Endothelial cell (in vitro differentiated cells): ENCODE measurements around the gene NEO1. TPM values are rescaled to one million over a fixed set of nuclear protein-coding genes. Genes with fewer than 3 reads are reported as not detected.

Source experiments
- DNase-seq: peaks from one replicate; pipeline ENCODE4 v3.0.0; 2021; ENCODE audit warnings: low spot score
- H3K27ac Mint-ChIP-seq: one replicate; pipeline ENCODE4 v1.8.0; 2021; ENCODE audit warnings: mixed read lengths, inconsistent platforms; ENCODE audit not compliant: unreplicated experiment
- H3K27me3 Mint-ChIP-seq: one replicate; pipeline ENCODE4 v1.8.0; 2021; ENCODE audit warnings: mild to moderate bottlenecking, moderate library complexity, mixed read lengths, inconsistent platforms; ENCODE audit not compliant: unreplicated experiment
- H3K36me3 Mint-ChIP-seq: one replicate; pipeline ENCODE4 v1.8.0; 2021; ENCODE audit warnings: mild to moderate bottlenecking, low read depth, mixed read lengths, inconsistent platforms; ENCODE audit not compliant: unreplicated experiment
- H3K4me1 Mint-ChIP-seq: one replicate; pipeline ENCODE4 v1.8.0; 2021; ENCODE audit warnings: mild to moderate bottlenecking, mixed read lengths, inconsistent platforms; ENCODE audit not compliant: unreplicated experiment
- H3K4me3 Mint-ChIP-seq: one replicate; pipeline ENCODE4 v1.8.0; 2021; ENCODE audit warnings: mild to moderate bottlenecking, mixed read lengths, inconsistent platforms; ENCODE audit not compliant: unreplicated experiment
- H3K9me3 Mint-ChIP-seq: one replicate; pipeline ENCODE4 v1.8.0; 2021; ENCODE audit warnings: mixed read lengths, inconsistent platforms; ENCODE audit not compliant: unreplicated experiment
- total RNA-seq: library from RNA; stranded (reverse); fragmentation: NEBNext Ultra II Directional; extraction: Animal tissue kit (Norgen Biotek cat#: 25700); gene quantifications from one replicate; pipeline ENCODE4 v1.2.1, GENCODE V29; 2021; ENCODE audit not compliant: unreplicated experiment
- TF ChIP-seq, protein P1 (sequence below): fragments of 200-600 bp; sonication (generic); IDR thresholded peaks from one replicate; pipeline ENCODE4 v1.5.0; 2021; ENCODE audit warnings: antibody characterized with exemption; ENCODE audit not compliant: unreplicated experiment

Gene NEO1
- total RNA-seq, 1 donor from 2014 or later, result 140 TPM

DNA sequence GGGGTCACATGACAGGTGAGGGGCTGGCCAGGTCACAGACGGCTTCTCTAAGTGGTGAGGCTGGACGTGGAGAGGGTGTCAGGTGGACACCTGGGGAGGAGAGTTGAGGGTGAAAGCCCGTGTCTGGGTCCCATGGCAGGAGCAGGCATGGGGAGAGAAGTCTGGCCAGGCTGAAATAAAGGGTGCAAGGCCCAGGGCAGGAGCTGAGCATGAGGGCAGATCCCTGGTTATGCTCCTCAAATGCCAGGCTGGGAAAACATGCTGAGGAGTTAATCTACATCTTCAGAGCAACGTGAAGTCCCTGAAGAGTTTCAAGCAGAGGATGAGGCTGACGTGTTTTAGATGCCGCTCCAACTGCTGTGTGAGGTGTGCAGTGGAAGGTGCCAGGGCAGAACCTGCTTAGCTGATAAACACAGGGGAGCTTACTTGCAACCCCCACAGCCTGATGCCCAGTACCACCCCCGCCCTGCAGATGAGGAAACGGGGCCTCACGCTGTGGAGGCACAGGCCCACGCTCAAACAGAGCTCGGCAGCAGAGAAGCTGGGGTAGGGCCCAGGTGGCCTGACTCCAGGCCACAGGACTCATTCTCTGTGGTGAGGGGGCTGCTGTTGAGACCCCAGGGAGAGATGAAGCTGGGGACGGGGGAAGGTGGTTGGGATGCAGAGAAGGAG lies 276.0 kb downstream of the NEO1 start:
- TF ChIP-seq, protein P1, sequence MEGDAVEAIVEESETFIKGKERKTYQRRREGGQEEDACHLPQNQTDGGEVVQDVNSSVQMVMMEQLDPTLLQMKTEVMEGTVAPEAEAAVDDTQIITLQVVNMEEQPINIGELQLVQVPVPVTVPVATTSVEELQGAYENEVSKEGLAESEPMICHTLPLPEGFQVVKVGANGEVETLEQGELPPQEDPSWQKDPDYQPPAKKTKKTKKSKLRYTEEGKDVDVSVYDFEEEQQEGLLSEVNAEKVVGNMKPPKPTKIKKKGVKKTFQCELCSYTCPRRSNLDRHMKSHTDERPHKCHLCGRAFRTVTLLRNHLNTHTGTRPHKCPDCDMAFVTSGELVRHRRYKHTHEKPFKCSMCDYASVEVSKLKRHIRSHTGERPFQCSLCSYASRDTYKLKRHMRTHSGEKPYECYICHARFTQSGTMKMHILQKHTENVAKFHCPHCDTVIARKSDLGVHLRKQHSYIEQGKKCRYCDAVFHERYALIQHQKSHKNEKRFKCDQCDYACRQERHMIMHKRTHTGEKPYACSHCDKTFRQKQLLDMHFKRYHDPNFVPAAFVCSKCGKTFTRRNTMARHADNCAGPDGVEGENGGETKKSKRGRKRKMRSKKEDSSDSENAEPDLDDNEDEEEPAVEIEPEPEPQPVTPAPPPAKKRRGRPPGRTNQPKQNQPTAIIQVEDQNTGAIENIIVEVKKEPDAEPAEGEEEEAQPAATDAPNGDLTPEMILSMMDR, result no peak
- H3K9me3 Mint-ChIP-seq, result no peaks in the 10 kb centered on the region
- DNase-seq, result no peak
- peaks cover 8% of the 10 kb centered on the region for H3K27me3 Mint-ChIP-seq
- peaks cover 10% of the 10 kb centered on the region for H3K4me1 Mint-ChIP-seq
- no peaks in the 10 kb centered on the region for H3K36me3 Mint-ChIP-seq
- H3K4me3 Mint-ChIP-seq, result peak overlapping the region; percentile 13
- H3K27ac Mint-ChIP-seq, result no peak overlapping the region

DNA sequence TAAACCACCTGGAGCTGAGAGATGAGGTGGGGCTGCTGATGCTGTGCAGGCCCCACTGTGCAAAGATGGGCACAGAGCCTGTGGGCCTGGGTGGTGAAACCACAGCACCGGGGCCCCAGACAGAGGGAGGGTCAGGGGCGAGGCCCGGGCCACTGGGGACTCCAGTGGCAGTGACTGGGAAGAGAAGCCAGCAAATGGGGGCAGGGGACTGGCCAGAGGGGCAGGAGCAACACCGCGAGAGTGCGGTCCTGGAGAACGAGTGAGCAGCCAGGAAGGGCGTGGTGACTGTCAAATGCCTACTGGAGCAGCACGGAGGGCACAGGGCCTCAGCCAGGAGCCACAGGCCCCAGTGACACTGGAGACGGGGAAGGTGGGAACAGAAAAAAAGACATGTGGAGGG lies 276.7 kb downstream of the NEO1 start:
- TF ChIP-seq, protein P1, result no peak
- Mint-ChIP-seq H3K27me3 (peaks cover 8% of the 10 kb centered on the region), H3K9me3 (no peaks in the 10 kb centered on the region)

DNA sequence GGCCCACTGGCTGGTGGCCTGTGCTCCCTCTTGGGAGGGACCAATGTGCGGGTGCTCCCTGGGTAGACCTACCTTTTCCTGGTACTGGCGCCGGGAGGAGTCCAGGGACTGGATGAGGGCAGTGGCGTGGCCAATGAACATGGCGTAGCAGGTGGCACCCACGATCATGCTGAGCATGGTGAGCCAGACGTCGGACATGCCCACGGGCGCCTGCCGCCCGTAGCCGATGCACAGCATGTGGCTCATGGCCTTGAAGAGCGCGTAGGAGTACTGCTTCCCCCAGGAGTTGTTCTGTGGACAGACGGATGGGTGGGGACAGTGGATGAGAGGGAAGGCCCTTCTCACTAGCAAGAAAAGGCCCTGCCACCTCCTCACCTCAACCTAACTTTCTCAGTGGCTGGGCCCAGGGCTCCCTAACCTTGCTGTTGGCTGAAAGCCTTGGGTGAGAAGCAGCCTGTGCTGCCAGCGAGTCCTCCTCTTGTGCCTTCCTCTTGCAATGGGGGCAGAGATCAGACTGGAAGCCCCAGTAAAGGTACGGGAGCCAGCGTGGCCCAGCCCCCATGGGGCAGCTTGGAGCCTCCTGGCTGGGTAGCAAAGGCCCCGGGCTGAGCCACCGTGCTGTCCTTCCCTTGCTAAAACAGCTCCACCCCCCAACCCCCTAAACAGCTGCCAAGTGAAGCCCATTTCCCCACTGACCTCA lies 277.4 kb downstream of the NEO1 start:
- TF ChIP-seq, protein P1, result no peak
- H3K4me1 Mint-ChIP-seq, result peaks cover 10% of the 10 kb centered on the region
- no peaks in the 10 kb centered on the region for H3K36me3 Mint-ChIP-seq
- H3K9me3 Mint-ChIP-seq, result no peaks in the 10 kb centered on the region
- no peak overlapping the region for H3K4me3 Mint-ChIP-seq
- no peak for DNase-seq
- H3K27me3 Mint-ChIP-seq, result peaks cover 9% of the 10 kb centered on the region
- no peak overlapping the region for H3K27ac Mint-ChIP-seq

More for the DNA sequence above, 276.7 kb downstream of the NEO1 start:
- H3K4me1 Mint-ChIP-seq, result peaks cover 10% of the 10 kb centered on the region
- no peak overlapping the region for H3K27ac Mint-ChIP-seq
- no peaks in the 10 kb centered on the region for H3K36me3 Mint-ChIP-seq
- no peak for DNase-seq
- H3K4me3 Mint-ChIP-seq, result no peak overlapping the region

DNA sequence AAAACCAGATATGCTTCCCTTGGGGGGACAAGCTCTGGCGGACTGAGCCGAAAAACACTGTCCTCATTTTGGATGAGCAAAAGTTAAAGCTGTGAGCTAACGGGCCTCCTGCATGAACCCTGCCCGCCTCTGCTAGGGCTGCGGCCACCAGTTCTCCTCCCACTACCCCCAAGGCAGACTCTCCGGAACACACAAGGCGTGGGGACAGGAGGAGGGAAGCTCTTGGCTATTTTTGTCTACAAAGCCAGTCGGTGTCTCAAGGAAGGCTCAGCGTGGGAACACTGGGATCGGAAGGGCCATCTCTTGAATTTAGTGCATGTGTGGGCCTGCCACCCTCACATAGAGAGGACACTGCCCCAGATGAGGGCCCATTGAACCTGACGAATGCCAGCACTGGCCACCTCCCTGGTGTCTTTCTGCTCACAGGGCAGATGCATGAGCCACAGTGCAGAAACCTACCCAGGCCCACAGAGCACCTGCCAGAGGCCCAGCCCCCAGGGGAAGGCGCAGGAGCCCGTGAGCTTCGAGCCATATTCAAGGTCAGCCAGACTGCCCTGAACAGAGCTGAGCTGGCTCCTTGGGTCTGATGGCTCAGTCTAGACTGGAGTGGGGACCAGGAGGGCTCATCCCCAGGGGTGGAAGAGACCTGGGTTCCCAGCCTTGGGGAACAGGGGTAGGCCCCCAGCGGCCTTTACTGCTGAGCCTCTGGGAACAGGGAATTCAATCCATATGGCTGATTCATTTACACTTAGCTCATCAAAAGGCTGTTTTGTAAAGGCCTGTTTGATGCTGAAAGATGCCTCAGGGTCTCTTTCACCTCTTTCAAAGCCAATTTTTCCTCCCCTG lies 278.2 kb downstream of the NEO1 start:
- Mint-ChIP-seq H3K4me3 (no peak overlapping the region), H3K9me3 (no peaks in the 10 kb centered on the region), H3K27ac (no peak overlapping the region), H3K4me1 (peaks cover 10% of the 10 kb centered on the region), H3K36me3 (no peaks in the 10 kb centered on the region), H3K27me3 (peaks cover 9% of the 10 kb centered on the region)
- TF ChIP-seq, protein P1, result no peak
- DNase-seq, result no peak
